Pancreas (tissue), 10 donors: ENCODE results near the gene CDKL1. TPM values are rescaled to one million over a fixed set of nuclear protein-coding genes. Genes with fewer than 3 reads are reported as not detected.
A peak's percentile ranks its signal among the peaks of the same experiment; 100 is the strongest.

Source experiments
- ATAC-seq, 4 donors: fragments of 200-7000 bp; cut with Tn5 transposase; one replicate each; pipeline versions ENCODE4 v1.8.0 to v1.9.1; 2020; ENCODE audit warnings: mild to moderate bottlenecking in 4 of 4, moderate library complexity in 4 of 4
- DNase-seq, 6 donors: peaks; one replicate each; pipeline ENCODE4 v3.0.0-alpha.2; 2020
- FAIRE-seq: peaks from 2 replicates; lab custom pipeline; 2012; peaks lifted over from hg19 to GRCh38; lab: Jason Lieb, UNC
- H3K27ac ChIP-seq, 4 donors: fragments of 200-600 bp; sonication (generic); 1 replicate in 3 of 4; 2 replicates in 1 of 4; pipeline versions ENCODE4 v1.5.0 to v1.8.0; 2020
- H3K27me3 ChIP-seq, 4 donors: fragments of 200-600 bp; one replicate each; pipeline ENCODE4 v1.8.0; 2021
- H3K36me3 ChIP-seq, 3 donors: fragments of 200-600 bp; sonication (generic) in 1 of 3; one replicate each; pipeline versions ENCODE4 v1.5.0 to v1.8.0; 2020 to 2021
- H3K4me1 ChIP-seq, 3 donors: fragments of 200-600 bp; one replicate each; pipeline ENCODE4 v1.8.0; 2021
- H3K4me3 ChIP-seq, 4 donors: fragments of 200-600 bp; sonication (generic) in 2 of 4; one replicate each; pipeline versions ENCODE4 v1.5.0 to v1.8.0; 2020 to 2021
- H3K9me3 ChIP-seq, 4 donors: fragments of 200-600 bp; one replicate each; pipeline ENCODE4 v1.8.0; 2021
- CTCF ChIP-seq, 4 donors: fragments of 200-600 bp; sonication (generic) in 3 of 4; IDR thresholded peaks; one replicate each; pipeline versions ENCODE4 v1.5.0 to v1.8.0; 2021; ENCODE audit warnings: antibody characterized with exemption in 4 of 4
- WGBS, 2 donors: extraction: QIAGEN DNeasy Blood & Tissue Kit; methylation state at CpG; one replicate each; pipeline ENCODE4 v1.1.7; 2013; 5-methylcytosine and 5-hydroxymethylcytosine counted together
- intact Hi-C, 3 donors: fragments of 100-400 bp; cut with DNase I; formaldehyde crosslinking; loops; one replicate each; pipeline versions ENCODE4 v1.11.1 to v1.14.2; 2022
- polyA plus RNA-seq, 2 donors: library from polyadenylated mRNA; stranded (reverse); fragments of 200-250 nt; gene quantifications; one replicate each; pipeline ENCODE4 v1.2.3, GENCODE V29; 2013
- total RNA-seq, 6 donors: library from RNA; stranded (reverse); fragmentation: NEBNext Ultra II Directional in 4 of 6; extraction: Animal tissue kit (Norgen Biotek cat#: 25700) in 4 of 6; gene quantifications; one replicate each; pipeline versions ENCODE4 v1.2.1 to v1.2.4, GENCODE V29; 2021 to 2023
- donor health status: healthy with polysubstance abuse.
- donor health status: DM: no; HTN: no; CAD: no; lungs with moderate emphysema.
- donor health status: DM: no; HTN: no; CAD: no.
- donor health status: control.
- donor health status: control.
- donor health status: Bipolar disorder and iron deficiency.
- donor health status: DM: yes; HTN: yes; CAD: no.
- donor health status: DM: no; HTN: no; CAD: no.
- donor health status: DM: no; HTN: no; CAD: no.
- donor health status: DM: yes; HTN: yes; CAD: no.

The CDKL1 gene
- total and polyA plus RNA-seq, 8 donors, result 0.56 to 5.5 (median 3.7) TPM

GRCh38 chr14:50308363-50308915 lies 88.2 kb downstream of the CDKL1 start:
- no peaks in the 10 kb centered on the region for H3K9me3 ChIP-seq
- H3K4me3 ChIP-seq, result no peak overlapping the region
- no peak for TF ChIP-seq CTCF (IDR thresholded peaks at IDR 0.05)
- intact Hi-C loops, result no loop called here
- ATAC-seq, result no peak
- no peak overlapping the region for H3K27ac ChIP-seq
- 79 to 83% methylated on average over 4 of the region's 4 CpGs for WGBS, 2 donors
- FAIRE-seq, result no peak
- peaks cover 5 to 10% (median 8%) of the 10 kb centered on the region in 3 donors for H3K4me1 ChIP-seq
- H3K27me3 ChIP-seq, result no peaks in the 10 kb centered on the region
- H3K36me3 ChIP-seq, result no peaks in the 10 kb centered on the region
- DNase-seq, result no peak

GRCh38 chr14:50303744-50304471 lies 92.8 kb downstream of the CDKL1 start:
- H3K27me3 ChIP-seq, result no peaks in the 10 kb centered on the region
- WGBS, 2 donors, result 63 to 65% methylated on average over 8 of the region's 8 CpGs
- peak in 3 of 6 donors; percentile 32 to 35 (median 34) for DNase-seq
- H3K9me3 ChIP-seq, result no peaks in the 10 kb centered on the region
- no peak for TF ChIP-seq CTCF (IDR thresholded peaks at IDR 0.05)
- ATAC-seq, result peak; percentile 81 to 92 (median 90)
- intact Hi-C loops, result no loop called here
- no peak overlapping the region for H3K27ac ChIP-seq
- no peak overlapping the region for H3K4me3 ChIP-seq
- FAIRE-seq, result no peak
- H3K36me3 ChIP-seq, result no peaks in the 10 kb centered on the region
- H3K4me1 ChIP-seq, result no peaks in the 10 kb centered on the region

GRCh38 chr14:50301914-50302313 lies 94.8 kb downstream of the CDKL1 start:
- intact Hi-C loops, result no loop called here
- H3K27me3 ChIP-seq, result no peaks in the 10 kb centered on the region
- no peak overlapping the region for H3K27ac ChIP-seq
- H3K36me3 ChIP-seq, result no peaks in the 10 kb centered on the region
- DNase-seq (no peak), ATAC-seq (no peak), FAIRE-seq (no peak)
- H3K9me3 ChIP-seq, result no peaks in the 10 kb centered on the region
- no peak for TF ChIP-seq CTCF (IDR thresholded peaks at IDR 0.05)
- no peaks in the 10 kb centered on the region for H3K4me1 ChIP-seq
- H3K4me3 ChIP-seq, result no peak overlapping the region

- intact Hi-C loops, result no loop called here
- Histone ChIP-seq H3K4me1 (no peaks in the 10 kb centered on the region), H3K27ac (no peak overlapping the region), H3K36me3 (no peaks in the 10 kb centered on the region), H3K4me3 (no peak overlapping the region), H3K9me3 (no peaks in the 10 kb centered on the region), H3K27me3 (no peaks in the 10 kb centered on the region)
- ATAC-seq (no peak), DNase-seq (no peak), FAIRE-seq (no peak)
- WGBS, 2 donors, result 96 to 99% methylated on average over 2 of the region's 2 CpGs
- TF ChIP-seq CTCF (IDR thresholded peaks at IDR 0.05), result no peak
These were observed 97.1 kb downstream of the CDKL1 start for GRCh38 chr14:50299585-50299984.

- no peak for FAIRE-seq
- Histone ChIP-seq H3K9me3 (no peaks in the 10 kb centered on the region), H3K27me3 (no peaks in the 10 kb centered on the region), H3K4me3 (no peak overlapping the region), H3K4me1 (no peaks in the 10 kb centered on the region), H3K36me3 (no peaks in the 10 kb centered on the region), H3K27ac (no peak overlapping the region)
- TF ChIP-seq CTCF (IDR thresholded peaks at IDR 0.05), result no peak
- DNase-seq, result no peak
- no peak for ATAC-seq
- intact Hi-C loops, result no loop called here
- 86 to 97% methylated on average over 5 of the region's 5 CpGs for WGBS, 2 donors
These were observed 106.4 kb downstream of the CDKL1 start for GRCh38 chr14:50290306-50290705.
